ENCODE measurements around the gene JPH2. TPM values are rescaled to one million over a fixed set of nuclear protein-coding genes. Genes with fewer than 3 reads are reported as not detected.

JPH2 gene
- total RNA-seq, 1 donor from 2014 or later: 0.07 TPM

DNA sequence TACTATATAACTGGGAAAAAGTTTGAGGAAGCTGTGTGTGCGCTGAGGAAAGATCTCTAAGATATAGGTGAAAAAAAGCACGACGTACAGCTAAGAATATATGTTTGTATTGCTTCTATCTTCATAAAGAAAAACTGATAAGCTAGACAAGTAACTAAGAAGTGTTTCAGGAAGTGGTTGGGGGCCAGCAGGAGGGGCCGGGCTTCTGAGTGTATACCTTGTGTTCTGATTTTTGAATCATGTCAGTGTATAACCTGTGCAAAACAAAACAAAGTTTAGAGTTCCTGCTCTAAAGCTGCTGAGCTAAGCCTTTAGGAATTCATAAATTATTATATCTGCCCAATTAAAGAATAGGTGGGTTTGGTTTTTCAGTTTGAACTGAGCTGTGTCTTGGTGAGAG, 31.5 kb upstream of the JPH2 start:
- Mint-ChIP-seq H3K4me3 (no peak overlapping the region), H3K36me3 (ENCODE audit: low read depth) (no peaks in the 10 kb centered on the region), H3K4me1 (peaks cover 9% of the 10 kb centered on the region), H3K27me3 (ENCODE audit: low read depth) (no peaks in the 10 kb centered on the region), H3K9me3 (no peaks in the 10 kb centered on the region), H3K27ac (ENCODE audit: unreplicated experiment) (no peak overlapping the region)
- DNase-seq (ENCODE audit: low read depth, low spot score): no peak
- TF ChIP-seq, protein P1, sequence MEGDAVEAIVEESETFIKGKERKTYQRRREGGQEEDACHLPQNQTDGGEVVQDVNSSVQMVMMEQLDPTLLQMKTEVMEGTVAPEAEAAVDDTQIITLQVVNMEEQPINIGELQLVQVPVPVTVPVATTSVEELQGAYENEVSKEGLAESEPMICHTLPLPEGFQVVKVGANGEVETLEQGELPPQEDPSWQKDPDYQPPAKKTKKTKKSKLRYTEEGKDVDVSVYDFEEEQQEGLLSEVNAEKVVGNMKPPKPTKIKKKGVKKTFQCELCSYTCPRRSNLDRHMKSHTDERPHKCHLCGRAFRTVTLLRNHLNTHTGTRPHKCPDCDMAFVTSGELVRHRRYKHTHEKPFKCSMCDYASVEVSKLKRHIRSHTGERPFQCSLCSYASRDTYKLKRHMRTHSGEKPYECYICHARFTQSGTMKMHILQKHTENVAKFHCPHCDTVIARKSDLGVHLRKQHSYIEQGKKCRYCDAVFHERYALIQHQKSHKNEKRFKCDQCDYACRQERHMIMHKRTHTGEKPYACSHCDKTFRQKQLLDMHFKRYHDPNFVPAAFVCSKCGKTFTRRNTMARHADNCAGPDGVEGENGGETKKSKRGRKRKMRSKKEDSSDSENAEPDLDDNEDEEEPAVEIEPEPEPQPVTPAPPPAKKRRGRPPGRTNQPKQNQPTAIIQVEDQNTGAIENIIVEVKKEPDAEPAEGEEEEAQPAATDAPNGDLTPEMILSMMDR (conservative IDR thresholded peaks at IDR 0.05): no peak

DNA sequence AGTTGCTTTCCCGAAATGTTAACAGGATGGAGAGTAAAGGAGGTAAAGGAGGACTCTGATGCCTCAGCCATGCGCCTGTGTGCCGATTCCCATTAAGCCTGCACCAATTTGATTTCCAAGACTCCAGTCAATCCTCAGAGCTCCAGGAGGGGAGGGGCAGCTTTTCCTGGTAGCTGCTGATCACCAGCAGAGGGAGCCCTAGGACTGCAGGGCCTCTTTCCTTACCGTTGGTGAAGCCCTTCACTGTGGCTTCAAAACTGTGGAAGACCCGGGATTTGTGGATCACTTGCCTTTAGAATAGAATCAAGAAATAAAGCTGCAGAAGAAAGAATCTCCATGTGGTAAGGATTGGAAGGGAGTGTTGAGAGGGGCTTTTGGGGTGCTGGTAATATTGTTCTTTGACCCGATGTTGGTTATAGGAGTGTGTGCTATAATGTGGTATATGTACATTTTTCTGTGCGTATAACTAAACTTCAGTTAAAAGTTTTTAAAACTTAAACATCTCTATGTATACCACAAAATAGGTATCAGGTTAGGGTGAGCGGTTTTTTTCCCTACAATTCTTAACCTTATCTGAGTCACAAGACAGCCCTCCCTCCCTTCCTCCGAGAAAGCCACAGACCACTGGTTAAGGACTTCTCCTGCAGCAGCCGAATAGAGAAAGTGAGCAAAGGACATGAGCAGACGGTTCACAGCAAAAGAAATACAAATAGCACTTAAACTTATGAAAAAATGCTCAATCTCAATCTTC, 30.5 kb upstream of the JPH2 start:
- TF ChIP-seq, protein P1 (conservative IDR thresholded peaks at IDR 0.05): peak; percentile 89
- peak; percentile 64 for DNase-seq (ENCODE audit: low read depth, low spot score)
- H3K4me1 Mint-ChIP-seq: peaks cover 9% of the 10 kb centered on the region
- no peak overlapping the region for H3K27ac Mint-ChIP-seq (ENCODE audit: unreplicated experiment)
- H3K9me3 Mint-ChIP-seq: no peaks in the 10 kb centered on the region
- H3K36me3 Mint-ChIP-seq (ENCODE audit: low read depth): no peaks in the 10 kb centered on the region
- peak overlapping the region; percentile 45 for H3K4me3 Mint-ChIP-seq
- H3K27me3 Mint-ChIP-seq (ENCODE audit: low read depth): no peaks in the 10 kb centered on the region

DNA sequence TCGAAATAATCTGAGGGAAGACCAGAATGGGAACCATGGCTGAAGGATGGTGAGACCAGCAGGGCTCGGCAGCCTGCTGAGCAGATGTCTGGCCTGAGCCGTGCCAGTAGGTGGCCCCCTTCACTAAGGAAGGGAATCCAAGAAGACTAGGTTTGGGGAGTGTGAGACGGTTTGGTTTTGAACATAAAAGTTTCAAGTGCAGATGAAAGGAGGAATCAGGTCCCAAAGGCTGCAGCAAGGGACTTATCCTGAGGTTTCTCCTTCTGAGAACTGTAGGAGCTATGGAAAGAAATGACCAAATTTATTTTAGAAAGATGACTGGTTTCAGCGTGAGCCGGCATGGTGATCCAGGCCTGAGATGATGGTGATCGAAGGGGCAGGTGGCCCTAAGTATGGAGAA, 28.1 kb upstream of the JPH2 start:
- H3K4me1 Mint-ChIP-seq: peaks cover 23% of the 10 kb centered on the region
- no peak overlapping the region for H3K27ac Mint-ChIP-seq (ENCODE audit: unreplicated experiment)
- DNase-seq (ENCODE audit: low read depth, low spot score): peak; percentile 65
- peak overlapping the region; percentile 39 for H3K4me3 Mint-ChIP-seq
- TF ChIP-seq, protein P1 (conservative IDR thresholded peaks at IDR 0.05): peak; percentile 82
- H3K27me3 Mint-ChIP-seq (ENCODE audit: low read depth): no peaks in the 10 kb centered on the region
- H3K36me3 Mint-ChIP-seq (ENCODE audit: low read depth): no peaks in the 10 kb centered on the region
- no peaks in the 10 kb centered on the region for H3K9me3 Mint-ChIP-seq

DNA sequence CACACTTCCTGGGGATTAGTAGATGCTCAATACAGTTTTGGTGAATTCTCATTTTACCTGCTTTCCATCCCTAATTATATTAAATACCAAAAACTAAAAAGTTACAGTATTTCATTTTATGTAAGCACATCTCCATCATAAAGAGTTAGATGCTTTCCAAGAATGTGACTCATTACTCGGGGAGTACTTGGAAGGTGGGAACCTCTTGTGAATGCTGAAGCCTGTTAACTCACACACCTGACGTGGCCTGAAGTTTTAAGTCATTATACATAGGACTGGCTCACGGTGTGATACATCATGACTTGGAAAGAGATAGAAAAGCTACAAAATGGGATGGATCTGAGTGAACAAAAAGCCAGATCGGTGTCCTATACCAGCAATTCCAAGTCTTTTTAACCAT, 25.8 kb upstream of the JPH2 start:
- TF ChIP-seq, protein P1 (conservative IDR thresholded peaks at IDR 0.05): no peak
- no peaks in the 10 kb centered on the region for H3K36me3 Mint-ChIP-seq (ENCODE audit: low read depth)
- peaks cover 40% of the 10 kb centered on the region for H3K4me1 Mint-ChIP-seq
- DNase-seq (ENCODE audit: low read depth, low spot score): no peak
- H3K9me3 Mint-ChIP-seq: no peaks in the 10 kb centered on the region
- H3K27ac Mint-ChIP-seq (ENCODE audit: unreplicated experiment): no peak overlapping the region
- no peaks in the 10 kb centered on the region for H3K27me3 Mint-ChIP-seq (ENCODE audit: low read depth)
- H3K4me3 Mint-ChIP-seq: no peak overlapping the region

DNA sequence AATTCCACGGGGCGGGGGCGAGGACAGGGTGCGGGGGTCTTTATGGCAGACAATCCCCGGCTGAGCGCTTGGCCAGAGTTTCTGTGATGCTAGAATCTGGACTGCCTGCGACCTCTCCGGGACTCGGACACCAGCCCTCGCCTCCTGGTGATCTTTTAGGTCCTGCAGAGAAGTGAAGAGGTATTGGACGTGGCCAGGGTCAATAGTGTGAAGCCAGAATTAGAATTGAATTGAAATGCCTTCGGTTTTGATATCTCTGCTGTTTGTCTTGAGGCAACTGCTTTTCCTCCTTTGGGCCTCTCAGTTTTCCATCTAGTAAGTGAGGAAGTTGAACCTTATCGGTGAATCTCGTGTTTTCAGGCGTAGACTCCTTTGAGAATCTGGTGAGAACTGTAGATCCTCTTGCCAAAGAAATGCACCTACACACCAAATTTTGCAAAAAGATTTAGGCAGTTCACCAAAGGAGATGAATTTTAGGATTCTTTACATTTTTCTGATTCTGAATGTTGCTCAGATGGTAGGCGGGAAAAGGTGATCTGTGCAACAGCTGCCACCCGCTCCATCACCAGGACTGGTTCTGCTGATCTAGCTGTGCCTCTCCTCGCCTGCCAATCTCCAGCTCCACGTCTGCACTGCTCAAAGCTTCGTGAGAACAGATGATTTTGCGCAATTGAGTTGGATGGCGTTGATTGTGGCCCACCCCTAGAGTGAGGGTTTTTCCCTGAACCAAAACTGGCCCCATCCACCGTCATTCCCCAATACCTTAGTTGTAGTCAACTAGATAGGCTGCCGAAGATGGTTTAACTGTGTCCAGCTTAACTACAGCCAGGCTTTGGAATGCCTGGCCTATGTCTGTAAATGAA, 24.4 kb upstream of the JPH2 start:
- Mint-ChIP-seq H3K27me3 (ENCODE audit: low read depth) (no peaks in the 10 kb centered on the region), H3K4me1 (peaks cover 54% of the 10 kb centered on the region), H3K9me3 (no peaks in the 10 kb centered on the region), H3K4me3 (peak overlapping the region; percentile 97), H3K27ac (ENCODE audit: unreplicated experiment) (peak overlapping the region; percentile 99), H3K36me3 (ENCODE audit: low read depth) (no peaks in the 10 kb centered on the region)
- DNase-seq (ENCODE audit: low read depth, low spot score): no peak
- TF ChIP-seq, protein P1 (conservative IDR thresholded peaks at IDR 0.05): no peak
